Measurements from ENCODE around the gene RHBDL1. TPM values are rescaled to one million over a fixed set of nuclear protein-coding genes. Genes with fewer than 3 reads are reported as not detected.
A peak's percentile ranks its signal among the peaks of the same experiment; 100 is the strongest.

The RHBDL1 gene
- total and polyA plus RNA-seq, 2 experiments from 2014 or later: 3.4 to 4.2 TPM

GRCh38 chr16:648071-648780, 27.2 kb upstream of the RHBDL1 start:
- H4K20me1 ChIP-seq (ENCODE audit: insufficient read depth, poor library complexity, severe bottlenecking): no peaks in the 10 kb centered on the region
- H3K4me3 ChIP-seq: peak overlapping the region; percentile 72
- peak overlapping the region; percentile 94 for H3K4me2 ChIP-seq
- H2AFZ ChIP-seq: peak overlapping the region; percentile 72
- no peaks in the 10 kb centered on the region for H3K9me3 ChIP-seq (ENCODE audit: low read depth)
- TF ChIP-seq EZH2 (IDR thresholded peaks at IDR 0.05; ENCODE audit: borderline replicate concordance) (no peak), EZH2phosphoT487 (IDR thresholded peaks at IDR 0.05; ENCODE audit: low read depth, severe bottlenecking, unreplicated experiment) (no peak)
- TF ChIP-seq, protein P1, sequence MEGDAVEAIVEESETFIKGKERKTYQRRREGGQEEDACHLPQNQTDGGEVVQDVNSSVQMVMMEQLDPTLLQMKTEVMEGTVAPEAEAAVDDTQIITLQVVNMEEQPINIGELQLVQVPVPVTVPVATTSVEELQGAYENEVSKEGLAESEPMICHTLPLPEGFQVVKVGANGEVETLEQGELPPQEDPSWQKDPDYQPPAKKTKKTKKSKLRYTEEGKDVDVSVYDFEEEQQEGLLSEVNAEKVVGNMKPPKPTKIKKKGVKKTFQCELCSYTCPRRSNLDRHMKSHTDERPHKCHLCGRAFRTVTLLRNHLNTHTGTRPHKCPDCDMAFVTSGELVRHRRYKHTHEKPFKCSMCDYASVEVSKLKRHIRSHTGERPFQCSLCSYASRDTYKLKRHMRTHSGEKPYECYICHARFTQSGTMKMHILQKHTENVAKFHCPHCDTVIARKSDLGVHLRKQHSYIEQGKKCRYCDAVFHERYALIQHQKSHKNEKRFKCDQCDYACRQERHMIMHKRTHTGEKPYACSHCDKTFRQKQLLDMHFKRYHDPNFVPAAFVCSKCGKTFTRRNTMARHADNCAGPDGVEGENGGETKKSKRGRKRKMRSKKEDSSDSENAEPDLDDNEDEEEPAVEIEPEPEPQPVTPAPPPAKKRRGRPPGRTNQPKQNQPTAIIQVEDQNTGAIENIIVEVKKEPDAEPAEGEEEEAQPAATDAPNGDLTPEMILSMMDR (IDR thresholded peaks at IDR 0.05; ENCODE audit: poor library complexity): peak; percentile 21
- no peaks in the 10 kb centered on the region for H3K9me2 ChIP-seq (replicated peaks; ENCODE audit: insufficient read depth)
- H3K27me3 ChIP-seq: no peaks in the 10 kb centered on the region
- peak overlapping the region; percentile 98 for H3K27ac ChIP-seq
- peaks cover 50% of the 10 kb centered on the region for H3K79me2 ChIP-seq
- no peaks in the 10 kb centered on the region for H3K36me3 ChIP-seq (replicated peaks; ENCODE audit: insufficient read depth, low read depth)
- H3K4me1 ChIP-seq (ENCODE audit: insufficient read depth): peaks cover 48% of the 10 kb centered on the region
- DNase-seq (ENCODE audit: low spot score): peak; percentile 58
- WGBS (ENCODE audit: low lambda C conversion rate, missing lambda C conversion rate): 61% methylated on average over 24 of the region's 24 CpGs

DNA sequence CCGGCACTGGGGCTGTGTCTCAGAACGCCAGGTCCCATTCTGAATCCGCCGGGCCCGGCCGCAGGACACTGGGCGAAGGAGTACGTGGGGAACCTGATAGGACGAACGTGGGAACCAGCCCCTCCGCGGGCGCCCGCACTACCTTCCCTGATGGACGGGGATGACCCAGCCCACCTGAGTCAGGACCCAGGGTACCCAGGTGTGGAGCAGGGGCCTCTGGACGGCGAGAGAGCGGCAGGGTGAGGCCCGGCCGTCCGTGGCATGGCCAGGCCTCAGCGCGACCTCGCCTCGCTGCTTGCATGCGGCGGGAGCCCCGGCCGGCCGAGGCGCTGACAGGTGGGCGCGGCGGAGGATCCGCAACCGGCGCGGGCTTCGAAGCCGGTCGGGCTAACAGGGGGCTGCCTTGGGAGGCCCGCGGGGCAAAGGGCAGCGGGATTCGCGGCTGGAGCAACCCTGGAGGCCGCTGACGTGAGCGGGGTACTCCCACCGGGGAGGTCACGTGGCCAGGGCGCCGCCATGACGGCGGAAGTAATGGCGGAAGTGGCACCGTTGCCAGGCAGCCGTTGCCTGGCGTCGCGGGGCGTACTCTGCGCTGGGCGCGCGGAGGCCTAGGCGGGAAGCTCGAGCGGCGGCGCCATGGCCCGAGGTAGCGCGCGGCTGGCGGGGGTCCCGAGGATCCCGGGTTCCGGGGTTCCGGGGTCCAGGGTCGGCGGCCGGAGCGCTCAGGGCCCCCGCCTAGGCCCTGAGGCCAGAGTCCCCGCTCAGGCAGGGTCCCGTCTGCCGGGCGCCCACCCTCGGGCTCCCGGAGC, 26.5 kb upstream of the RHBDL1 start, which contains the start of gene WDR90:
Gene WDR90, plus strand, starts transcription at position 585 of the 809 bp plus-strand sequence. Its CDS starts 52 bp downstream, at position 637.
- Histone ChIP-seq H3K9me3 (ENCODE audit: low read depth) (no peaks in the 10 kb centered on the region), H3K27ac (peak within 1 kb of the TSS; percentile 98), H3K9me2 (replicated peaks; ENCODE audit: insufficient read depth) (no peaks in the 10 kb centered on the region), H3K27me3 (no peaks in the 10 kb centered on the region), H3K4me1 (ENCODE audit: insufficient read depth) (peaks cover 45% of the 10 kb centered on the region), H3K36me3 (replicated peaks; ENCODE audit: insufficient read depth, low read depth) (no peaks in the 10 kb centered on the region), H3K79me2 (peaks cover 42% of the 10 kb centered on the region), H4K20me1 (ENCODE audit: insufficient read depth, poor library complexity, severe bottlenecking) (no peaks in the 10 kb centered on the region), H2AFZ (peak within 1 kb of the TSS; percentile 72), H3K4me3 (peak within 1 kb of the TSS; percentile 72), H3K4me2 (peak within 1 kb of the TSS; percentile 94)
- WGBS (ENCODE audit: low lambda C conversion rate, missing lambda C conversion rate): 5% methylated on average over 73 of the region's 91 CpGs
- peak; percentile 96 for DNase-seq (ENCODE audit: low spot score)
- TF ChIP-seq EZH2 (IDR thresholded peaks at IDR 0.05; ENCODE audit: borderline replicate concordance) (no peak), EZH2phosphoT487 (IDR thresholded peaks at IDR 0.05; ENCODE audit: low read depth, severe bottlenecking, unreplicated experiment) (no peak)
- TF ChIP-seq, protein P1 (IDR thresholded peaks at IDR 0.05; ENCODE audit: poor library complexity): no peak

- WGBS (ENCODE audit: low lambda C conversion rate, missing lambda C conversion rate): 13% methylated on average over 26 of the region's 44 CpGs
- Histone ChIP-seq H3K4me1 (ENCODE audit: insufficient read depth) (peaks cover 38% of the 10 kb centered on the region), H3K4me3 (peak overlapping the region; percentile 72), H3K27me3 (no peaks in the 10 kb centered on the region), H4K20me1 (ENCODE audit: insufficient read depth, poor library complexity, severe bottlenecking) (no peaks in the 10 kb centered on the region), H3K36me3 (replicated peaks; ENCODE audit: insufficient read depth, low read depth) (no peaks in the 10 kb centered on the region), H2AFZ (peak overlapping the region; percentile 59), H3K9me3 (ENCODE audit: low read depth) (no peaks in the 10 kb centered on the region), H3K9me2 (replicated peaks; ENCODE audit: insufficient read depth) (no peaks in the 10 kb centered on the region), H3K79me2 (peaks cover 36% of the 10 kb centered on the region), H3K27ac (no peak overlapping the region), H3K4me2 (peak overlapping the region; percentile 94)
- DNase-seq (ENCODE audit: low spot score): no peak
- TF ChIP-seq EZH2 (IDR thresholded peaks at IDR 0.05; ENCODE audit: borderline replicate concordance) (no peak), EZH2phosphoT487 (IDR thresholded peaks at IDR 0.05; ENCODE audit: low read depth, severe bottlenecking, unreplicated experiment) (no peak)
- TF ChIP-seq, protein P1 (IDR thresholded peaks at IDR 0.05; ENCODE audit: poor library complexity): no peak
Observed at GRCh38 chr16:649631-650030, 25.8 kb upstream of the RHBDL1 start.

Data from hepatocyte (in vitro differentiated cells).